Lower leg skin (tissue), 4 donors: Measurements from ENCODE around the gene PTCD3. TPM values are rescaled to one million over a fixed set of nuclear protein-coding genes. Genes with fewer than 3 reads are reported as not detected.

ENCODE experiments used
- DNase-seq, 2 donors: peaks; one replicate each; pipeline ENCODE4 v3.0.0-alpha.2; 2019; ENCODE audit warnings: low spot score in 2 of 2
- H3K4me3 ChIP-seq: fragments of 200-600 bp; sonication (generic); 2 replicates; pipeline ENCODE4 v1.5.1; 2017; ENCODE audit warnings: mild to moderate bottlenecking, low read depth; ENCODE audit not compliant: poor library complexity, severe bottlenecking
- POLR2A ChIP-seq, 2 donors: fragments of 450-650 bp; IDR thresholded peaks; one replicate each; pipeline ENCODE4 v1.6.1; 2016 to 2017; ENCODE audit warnings: antibody characterized with exemption in 2 of 2, mild to moderate bottlenecking in 1 of 2, moderate library complexity in 1 of 2
- WGBS, 2 donors: methylation state at CpG; one replicate each; pipeline ENCODE4 v1.1.5; 2018; 5-methylcytosine and 5-hydroxymethylcytosine counted together
- intact Hi-C: fragments of 100-400 bp; cut with DNase I; formaldehyde crosslinking; loops from one replicate; pipeline ENCODE4 v1.15.0; 2023; ENCODE audit warnings: low total_unique reads
- total RNA-seq, 4 donors: library from RNA; depleted of rRNA; stranded (reverse); fragments of >200 nt; gene quantifications; one replicate each; pipeline ENCODE4 v1.1.0, GENCODE V29; 2016
- TF ChIP-seq, protein P1 (sequence below), 3 donors: fragments of 450-650 bp; IDR thresholded peaks; one replicate each; pipeline ENCODE4 v1.5.1; 2016; ENCODE audit warnings: antibody characterized with exemption in 3 of 3, mild to moderate bottlenecking in 3 of 3, moderate library complexity in 2 of 3

PTCD3 gene
- total RNA-seq, 4 donors from 2014 or later: 35.5 to 98.7 (median 48.5) TPM

DNA sequence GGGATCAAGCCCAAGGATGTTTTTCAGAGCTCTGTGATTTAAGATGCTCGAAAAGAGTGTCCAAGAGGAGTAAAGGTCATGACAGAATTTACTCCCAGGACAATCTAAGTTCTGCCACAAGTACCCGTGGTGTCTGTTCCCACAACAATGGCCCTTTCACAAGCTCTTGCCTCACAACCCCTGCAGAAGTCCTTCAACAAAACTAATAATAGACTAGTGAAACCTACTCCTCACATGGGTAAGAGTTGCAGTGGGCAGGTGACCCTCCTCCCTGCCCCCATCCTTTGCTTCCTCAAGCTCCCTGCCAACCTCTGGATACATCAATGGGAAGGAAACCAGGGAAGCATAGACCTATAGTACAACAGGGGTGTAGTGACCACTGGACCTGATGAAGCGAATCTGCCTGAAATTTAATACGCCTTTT, 34.9 kb downstream of the PTCD3 start:
- 80 to 82% methylated on average over 4 of the region's 4 CpGs for WGBS, 2 donors
- H3K4me3 ChIP-seq: no peak overlapping the region
- DNase-seq: no peak
- no peak for TF ChIP-seq POLR2A (IDR thresholded peaks at IDR 0.05)
- TF ChIP-seq, protein P1, sequence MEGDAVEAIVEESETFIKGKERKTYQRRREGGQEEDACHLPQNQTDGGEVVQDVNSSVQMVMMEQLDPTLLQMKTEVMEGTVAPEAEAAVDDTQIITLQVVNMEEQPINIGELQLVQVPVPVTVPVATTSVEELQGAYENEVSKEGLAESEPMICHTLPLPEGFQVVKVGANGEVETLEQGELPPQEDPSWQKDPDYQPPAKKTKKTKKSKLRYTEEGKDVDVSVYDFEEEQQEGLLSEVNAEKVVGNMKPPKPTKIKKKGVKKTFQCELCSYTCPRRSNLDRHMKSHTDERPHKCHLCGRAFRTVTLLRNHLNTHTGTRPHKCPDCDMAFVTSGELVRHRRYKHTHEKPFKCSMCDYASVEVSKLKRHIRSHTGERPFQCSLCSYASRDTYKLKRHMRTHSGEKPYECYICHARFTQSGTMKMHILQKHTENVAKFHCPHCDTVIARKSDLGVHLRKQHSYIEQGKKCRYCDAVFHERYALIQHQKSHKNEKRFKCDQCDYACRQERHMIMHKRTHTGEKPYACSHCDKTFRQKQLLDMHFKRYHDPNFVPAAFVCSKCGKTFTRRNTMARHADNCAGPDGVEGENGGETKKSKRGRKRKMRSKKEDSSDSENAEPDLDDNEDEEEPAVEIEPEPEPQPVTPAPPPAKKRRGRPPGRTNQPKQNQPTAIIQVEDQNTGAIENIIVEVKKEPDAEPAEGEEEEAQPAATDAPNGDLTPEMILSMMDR (IDR thresholded peaks at IDR 0.05): no peak
- intact Hi-C loops: no loop called here

DNA sequence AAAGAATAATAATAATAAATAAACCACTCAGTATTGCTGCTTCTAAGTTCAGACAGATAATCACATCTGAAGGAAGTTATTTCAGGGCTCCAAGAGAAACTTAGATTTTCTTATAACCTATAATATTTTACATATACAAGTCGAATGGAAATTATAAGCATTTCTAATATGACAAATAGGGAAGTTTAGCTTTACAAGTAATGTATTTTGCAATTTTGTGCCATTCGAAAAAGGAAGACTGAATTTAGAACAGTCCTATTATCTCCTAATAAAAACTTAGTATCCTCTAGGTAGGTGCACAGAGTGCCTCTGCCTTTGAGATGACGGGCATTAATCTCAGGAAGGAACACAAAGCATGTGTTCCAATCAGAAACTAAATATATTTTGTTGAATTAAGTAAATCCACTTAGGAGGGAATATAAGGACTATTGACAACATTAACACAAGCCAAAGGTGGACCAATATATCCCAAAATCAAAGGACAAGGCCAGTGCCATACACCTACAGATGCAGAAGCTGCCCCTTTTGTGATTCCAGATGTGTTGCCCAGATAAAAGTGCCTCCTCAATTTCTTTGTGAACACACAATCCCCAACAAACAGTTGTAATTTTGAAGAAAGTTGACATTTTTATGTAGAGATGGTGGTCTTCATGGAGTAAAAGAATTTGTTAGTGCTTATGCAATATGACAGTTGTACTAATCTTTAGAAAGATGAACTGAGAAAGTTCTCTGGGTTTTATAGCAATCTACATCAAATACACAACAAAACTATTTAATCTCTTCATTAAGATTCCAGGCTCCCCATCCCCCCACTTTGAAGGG, 36.6 kb downstream of the PTCD3 start:
- intact Hi-C loops: no loop called here
- TF ChIP-seq, protein P1 (IDR thresholded peaks at IDR 0.05): no peak
- TF ChIP-seq POLR2A (IDR thresholded peaks at IDR 0.05): no peak
- 58 to 61% methylated on average over 3 of the region's 3 CpGs for WGBS, 2 donors
- no peak overlapping the region for H3K4me3 ChIP-seq
- DNase-seq: no peak

DNA sequence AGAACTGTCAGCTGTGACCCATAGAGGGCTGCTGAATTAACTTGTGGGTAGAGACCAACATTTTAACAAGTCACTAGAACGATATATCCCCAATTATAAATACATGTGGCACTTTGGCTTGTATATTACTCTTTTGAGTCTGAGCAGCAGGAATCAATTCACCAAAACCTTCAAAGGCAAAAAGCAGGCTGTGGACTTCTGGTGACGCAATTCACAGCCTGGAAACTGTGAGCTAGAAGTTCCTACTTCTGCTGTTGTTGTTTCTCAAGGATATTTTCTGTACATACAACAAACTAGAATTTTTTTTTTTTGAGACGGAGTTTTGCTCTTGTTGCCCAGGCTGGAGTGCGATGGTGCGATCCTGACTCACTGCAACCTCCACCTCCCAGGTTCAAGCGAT, 37.3 kb downstream of the PTCD3 start:
- DNase-seq: no peak
- intact Hi-C loops: no loop called here
- TF ChIP-seq, protein P1 (IDR thresholded peaks at IDR 0.05): no peak
- TF ChIP-seq POLR2A (IDR thresholded peaks at IDR 0.05): no peak
- 81 to 83% methylated on average over 6 of the region's 6 CpGs for WGBS, 2 donors
- H3K4me3 ChIP-seq: no peak overlapping the region

DNA sequence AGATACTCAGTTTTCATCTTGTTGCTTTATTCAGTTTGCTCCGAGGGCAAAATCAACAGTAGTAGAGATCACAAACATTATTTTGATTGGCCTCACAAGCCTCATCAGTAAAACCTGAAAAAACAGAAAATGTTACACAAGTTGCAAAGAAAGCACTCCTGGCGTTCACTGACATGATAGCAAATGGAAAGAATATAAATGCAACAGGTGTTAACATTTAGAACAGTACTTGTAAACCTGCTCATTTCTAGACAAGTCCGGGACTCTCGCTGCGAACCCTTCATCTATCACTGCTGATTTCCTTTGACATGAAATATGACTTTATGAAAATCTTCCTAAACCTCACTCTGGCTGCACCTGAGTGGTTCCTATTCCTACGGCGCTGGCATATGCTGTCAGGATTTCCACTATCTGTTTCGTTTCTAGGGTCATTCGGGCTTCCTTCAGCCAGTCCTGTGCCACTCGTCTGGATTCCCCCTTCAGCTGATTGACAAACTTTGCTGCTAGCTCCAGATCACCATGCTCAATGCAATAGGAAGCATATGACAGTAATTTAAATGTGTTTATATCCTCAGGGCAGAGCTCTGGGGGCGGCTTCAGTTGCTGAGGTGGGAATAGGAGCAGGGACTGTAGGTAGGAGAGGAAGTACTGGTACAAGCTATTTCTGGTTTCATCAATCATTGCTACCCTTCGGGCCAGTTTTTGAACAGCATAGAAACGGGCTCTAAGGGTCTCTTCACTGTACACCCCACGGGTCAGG, 38.1 kb downstream of the PTCD3 start:
- WGBS, 2 donors: 88 to 90% methylated on average over 14 of the region's 14 CpGs
- DNase-seq: no peak
- no peak overlapping the region for H3K4me3 ChIP-seq
- intact Hi-C loops: no loop called here
- TF ChIP-seq, protein P1 (IDR thresholded peaks at IDR 0.05): no peak
- no peak for TF ChIP-seq POLR2A (IDR thresholded peaks at IDR 0.05)

DNA sequence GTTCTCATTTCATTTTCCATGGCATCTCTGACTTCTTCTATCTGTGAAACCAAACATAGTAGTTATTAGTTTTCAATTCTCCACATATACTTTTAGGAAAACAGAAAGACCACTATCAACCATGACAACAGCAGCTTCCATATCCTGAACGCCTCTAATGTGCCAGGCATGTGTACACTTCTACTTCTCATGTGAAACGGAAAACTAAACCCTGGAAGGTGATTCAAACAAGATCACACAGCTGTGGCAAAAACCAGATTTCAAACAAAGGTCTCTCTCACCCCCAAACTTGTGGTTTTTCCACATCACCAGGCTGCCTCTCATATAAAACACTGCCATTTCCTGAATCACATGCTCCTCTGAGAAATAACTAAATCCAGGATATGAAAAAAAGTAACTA, 41.8 kb downstream of the PTCD3 start:
- 89 to 93% methylated on average over 2 of the region's 2 CpGs for WGBS, 2 donors
- TF ChIP-seq, protein P1 (IDR thresholded peaks at IDR 0.05): no peak
- TF ChIP-seq POLR2A (IDR thresholded peaks at IDR 0.05): no peak
- DNase-seq: no peak
- no peak overlapping the region for H3K4me3 ChIP-seq
- intact Hi-C loops: no loop called here
